GM12878 (cell line): ENCODE data around the gene SIRT5. TPM values are rescaled to one million over a fixed set of nuclear protein-coding genes. Genes with fewer than 3 reads are reported as not detected.

Experiments
- ATAC-seq: fragments of 200-7000 bp; cut with Tn5 transposase; 3 replicates; pipeline ENCODE4 v1.9.1; 2020; ENCODE audit warnings: mild to moderate bottlenecking, moderate library complexity
- BruUV-seq: library from RNA; stranded (reverse); fragments of 400-500 nt; replicated peaks from 2 replicates; lab custom pipeline; 2021; lab: Mats Ljungman, UMichigan
- CTCF ChIA-PET: fragments of 300-600 bp; sonication (Branson Sonifier 250); formaldehyde crosslinking; extraction: SDS; loops from one replicate; lab custom pipeline; 2021; ENCODE audit warnings: inconsistent platforms; lab: Yijun Ruan, JAX
- POLR2A ChIA-PET: fragments of 350-600 bp; formaldehyde crosslinking; extraction: SDS; loops from one replicate; lab custom pipeline; 2021; ENCODE audit warnings: inconsistent platforms; lab: Charles Lee
- RAD21 ChIA-PET: fragments of 300-600 bp; sonication (Branson Sonifier 250); formaldehyde crosslinking; loops from one replicate; lab custom pipeline; 2023; ENCODE audit warnings: antibody characterized with exemption; ENCODE audit not compliant: unreplicated experiment; lab: Charles Lee
- SMC1A ChIA-PET: fragments of 300-600 bp; sonication (Branson Sonifier 250); formaldehyde crosslinking; loops from one replicate; lab custom pipeline; 2023; ENCODE audit not compliant: unreplicated experiment, uncharacterized antibody; lab: Charles Lee
- DNase-seq: peaks from one replicate; pipeline ENCODE4 v3.0.0-alpha.2; 2011; ENCODE audit warnings: low read depth, low spot score
- FAIRE-seq: peaks from 3 replicates; lab custom pipeline; 2011; peaks lifted over from hg19 to GRCh38; lab: Jason Lieb, UNC
- H2AFZ ChIP-seq: 2 replicates; pipeline ENCODE4 v1.6.0; 2011; ENCODE audit warnings: low read depth, low read length, control low read depth; ENCODE audit not compliant: control insufficient read depth
- H3K27ac ChIP-seq: 2 replicates; pipeline ENCODE4 v1.5.1; 2011; ENCODE audit warnings: control low read depth; ENCODE audit not compliant: control insufficient read depth, insufficient read depth
- H3K27me3 ChIP-seq, 2 experiments: replicated peaks in 1 of 2; 2 replicates each; pipeline versions ENCODE4 v1.6.0 to v1.6.1; 2011; ENCODE audit warnings: low read length in 1 of 2; ENCODE audit not compliant: control insufficient read depth in 2 of 2, insufficient read depth in 2 of 2
- H3K36me3 ChIP-seq, 2 experiments: 2 replicates each; pipeline ENCODE4 v1.5.1; 2011; ENCODE audit warnings: low read length in 1 of 2; ENCODE audit not compliant: control insufficient read depth in 2 of 2, insufficient read depth in 2 of 2
- H3K4me1 ChIP-seq: 2 replicates; pipeline ENCODE4 v1.6.1; 2011; ENCODE audit warnings: mild to moderate bottlenecking, low read length, moderate library complexity, mixed read lengths; ENCODE audit not compliant: control insufficient read depth, insufficient read depth
- H3K4me2 ChIP-seq: 2 replicates; pipeline ENCODE4 v1.6.0; 2011; ENCODE audit warnings: control low read depth; ENCODE audit not compliant: control insufficient read depth, insufficient read depth
- H3K4me3 ChIP-seq: fragments of 200-600 bp; sonication (generic); 2 replicates; pipeline ENCODE4 v1.5.1; 2016
- H3K79me2 ChIP-seq: 2 replicates; pipeline ENCODE4 v1.6.0; 2011; ENCODE audit warnings: low read length; ENCODE audit not compliant: control insufficient read depth, insufficient read depth
- H3K9ac ChIP-seq: 2 replicates; pipeline ENCODE4 v1.8.0; 2011; ENCODE audit warnings: low read length, control low read depth, mixed read lengths; ENCODE audit not compliant: control insufficient read depth, insufficient read depth
- H3K9me3 ChIP-seq: replicated peaks from 3 replicates; pipeline ENCODE4 v1.5.1; 2011; ENCODE audit warnings: mild to moderate bottlenecking, low read length; ENCODE audit not compliant: control insufficient read depth, insufficient read depth
- H4K20me1 ChIP-seq: 2 replicates; pipeline ENCODE4 v1.6.0; 2011; ENCODE audit not compliant: control insufficient read depth, insufficient read depth
- BMI1 ChIP-seq: fragments of 450-650 bp; IDR thresholded peaks from 2 replicates; pipeline ENCODE4 v1.6.1; 2016; ENCODE audit warnings: mild to moderate bottlenecking, moderate library complexity, borderline replicate concordance
- CEBPZ ChIP-seq: fragments of 150-350 bp; IDR thresholded peaks from 2 replicates; pipeline ENCODE4 v1.6.1; 2016; ENCODE audit warnings: low read depth, low read length
- NBN ChIP-seq: fragments of 450-650 bp; IDR thresholded peaks from 2 replicates; pipeline ENCODE4 v1.6.1; 2016
- WGBS: methylation state at CpG from one replicate; pipeline ENCODE4 v1.1.6; 2016; ENCODE audit warnings: low lambda C conversion rate; ENCODE audit not compliant: insufficient replicate concordance, insufficient coverage; ENCODE audit errors: missing lambda C conversion rate; 5-methylcytosine and 5-hydroxymethylcytosine counted together
- in situ Hi-C: fragments of 300-500 bp; cut with MboI; formaldehyde crosslinking; loops from 9 replicates; pipeline ENCODE4 v1.14.3; 2018; ENCODE audit warnings: mixed read lengths
- intact Hi-C: fragments of 100-400 bp; cut with micrococcal nuclease; formaldehyde crosslinking; loops from one replicate; pipeline ENCODE4 v1.14.2; 2022; ENCODE audit not compliant: unreplicated experiment
- polyA plus RNA-seq, 11 experiments: library from polyadenylated mRNA; depleted of rRNA in 4 of 11; unstranded in 6 of 11; stranded (reverse) in 5 of 11; fragments of >200 nt; fragmentation: Nextera tagmentation in 4 of 11; fragmentation: Illumina TruSeq in 1 of 11; extraction: Ambion mirVana in 4 of 11; extraction: Trizol in 1 of 11; gene quantifications; 1 replicate in 1 of 11; 2 replicates in 10 of 11; pipeline versions ENCODE4 v1.2.1 to v1.2.3, GENCODE V29; 2011 to 2016; ENCODE audit warnings: inconsistent platforms in 2 of 11, missing spikeins in 2 of 11, low read depth in 1 of 11
- total RNA-seq, 4 experiments: library from RNA; depleted of rRNA in 3 of 4; stranded (reverse); fragments of >200 nt in 3 of 4; fragmentation: Illumina TruSeq in 1 of 4; extraction: Trizol in 1 of 4; gene quantifications; 2 replicates each; pipeline versions ENCODE4 v1.2.1 to v1.2.3, GENCODE V29; 2013 to 2021

The SIRT5 gene
- total and polyA plus RNA-seq, 10 of the 15 experiments (the other 5 are each of a cell fraction or from before 2014, with no cell fraction given): 1.7 to 12.4 (median 10.0) TPM

GRCh38 chr6:13534536-13534935 lies 39.9 kb upstream of the SIRT5 start:
- ATAC-seq: no peak

More at GRCh38 chr6:13534536-13534935, 39.9 kb upstream of the SIRT5 start:
- H3K27me3 ChIP-seq: no peaks in the 10 kb centered on the region
- no peaks in the 10 kb centered on the region for H4K20me1 ChIP-seq
- FAIRE-seq: no peak
- in situ Hi-C loops: loop anchor here (25.0 kb wide), 2 partner anchors 622 to 872 kb away; no protein-coding TSS in a partner anchor
- no TSS peak for BruUV-seq
- H3K79me2 ChIP-seq: no peaks in the 10 kb centered on the region
- no peak overlapping the region for H3K4me2 ChIP-seq
- no peak overlapping the region for H2AFZ ChIP-seq
- no peak overlapping the region for H3K27ac ChIP-seq
- no peaks in the 10 kb centered on the region for H3K9me3 ChIP-seq
- intact Hi-C loops: no loop called here
- SMC1A ChIA-PET: interaction anchor here (1.0 to 4.9 kb wide), 5 partner anchors 9 to 200 kb away, joined by 3 to 38 read pairs (median 3); no protein-coding TSS in a partner anchor
- TF ChIP-seq NBN (no peak), CEBPZ (no peak), BMI1 (no peak)
- H3K4me1 ChIP-seq: no peaks in the 10 kb centered on the region
- CTCF ChIA-PET: interaction anchor here (1.0 to 1.2 kb wide), 2 partner anchors 40 to 197 kb away, joined by 3 to 4 read pairs; partner anchors contain the start of gene SIRT5
- RAD21 ChIA-PET: interaction anchor here (1.1 kb wide), 1 partner anchor 200 kb away, joined by 4 read pairs; no protein-coding TSS in a partner anchor
- H3K9ac ChIP-seq: no peak overlapping the region
- POLR2A ChIA-PET: no interaction called here
- H3K36me3 ChIP-seq: no peaks in the 10 kb centered on the region
- no peak overlapping the region for H3K4me3 ChIP-seq
- 85% methylated on average over 3 of the region's 3 CpGs for WGBS
- no peak for DNase-seq
